Stimulated activated CD4-positive, alpha-beta T cell treated with anti-CD3 and anti-CD28 coated beads, Interleukin-15, amount 100 ng/mL, for 48 hours (primary cell): ENCODE measurements around the gene FBXL20.
"Not testable (repeated sequence)": the region's sequence is repeated elsewhere in the genome, so short reads cannot be mapped to it uniquely, and the experiment has no call there.

Experiments used
- DNase-seq, 2 donors: peaks; one replicate each; pipeline ENCODE4 v3.0.0-alpha.2; 2020; ENCODE audit warnings: low read depth in 2 of 2

Gene FBXL20

DNA sequence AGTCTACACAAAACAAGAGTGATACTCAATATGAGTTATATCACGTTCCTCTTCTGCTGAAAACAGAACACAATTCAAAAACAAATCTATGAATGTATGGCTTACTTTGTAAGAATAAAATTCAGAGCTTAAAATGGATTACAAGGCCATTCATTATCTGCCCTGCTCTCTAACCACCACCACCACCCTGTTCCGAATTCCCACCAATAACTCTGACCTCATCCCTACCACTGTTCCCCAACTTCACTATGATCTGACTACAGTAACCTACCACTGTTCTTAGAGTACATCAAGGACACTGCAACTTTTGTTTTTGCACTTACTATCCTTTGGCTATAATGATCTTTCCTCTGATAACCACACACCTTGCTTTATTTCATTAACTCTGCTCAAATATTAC, 21.3 kb downstream of the FBXL20 start:
- no peak for DNase-seq

DNA sequence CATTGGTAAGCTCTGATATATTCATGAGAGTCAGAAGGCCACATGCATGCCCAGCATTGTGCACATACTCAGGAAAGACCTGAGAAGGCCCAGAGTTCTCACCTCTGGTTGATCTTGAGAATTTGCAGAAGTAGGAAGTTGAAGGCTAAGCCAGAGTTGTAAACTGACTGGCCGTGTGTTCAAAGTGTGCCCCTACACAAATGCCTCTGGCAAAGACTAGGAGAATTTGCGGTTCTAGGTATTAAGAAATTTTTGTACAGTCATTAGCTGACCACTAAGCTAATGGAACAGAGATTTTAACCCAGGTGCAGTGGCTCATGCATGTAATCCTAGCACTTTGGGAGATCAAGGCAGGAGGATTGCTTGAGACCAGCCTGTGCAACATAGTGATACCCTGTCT, 25.0 kb downstream of the FBXL20 start:
- DNase-seq: no peak

DNA sequence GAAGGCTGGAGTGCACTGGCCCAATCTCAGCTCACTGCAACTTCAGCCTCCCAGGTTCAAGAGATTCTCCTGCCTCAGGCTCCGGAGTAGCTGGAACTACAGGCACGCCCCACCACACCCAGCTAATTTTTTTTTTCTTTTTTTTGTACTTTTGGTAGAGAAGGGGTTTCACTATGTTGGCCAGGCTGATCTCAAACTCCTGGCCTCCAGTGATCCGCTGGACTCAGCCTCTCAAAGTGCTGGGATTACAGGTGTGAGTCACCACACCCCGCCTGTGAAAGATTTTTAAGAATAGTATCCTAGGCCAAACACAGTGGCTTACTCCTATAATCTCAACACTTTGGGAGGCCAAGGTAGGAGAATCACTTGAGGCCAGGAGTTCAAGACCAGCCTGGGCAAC, 33.6 kb downstream of the FBXL20 start:
- DNase-seq: not testable (repeated sequence)

DNA sequence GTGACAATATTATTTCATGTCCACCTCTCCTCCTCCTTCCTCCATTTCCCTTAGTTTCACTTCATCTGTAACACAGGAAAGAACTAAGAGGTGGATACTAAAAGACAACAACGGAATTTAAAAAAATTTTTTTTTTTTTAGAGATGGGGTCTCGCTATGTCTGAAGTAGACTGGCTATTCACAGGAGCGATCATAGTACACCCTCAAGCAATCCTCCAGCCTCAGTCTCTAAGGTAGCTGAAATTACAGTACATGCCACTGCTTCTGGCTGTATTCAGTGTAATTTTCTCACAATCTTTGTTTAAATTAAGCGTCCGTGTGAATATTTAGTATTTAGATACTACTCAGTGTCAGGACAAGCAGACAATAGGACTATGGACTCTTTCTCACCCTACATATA, 35.6 kb downstream of the FBXL20 start:
- DNase-seq: no peak

DNA sequence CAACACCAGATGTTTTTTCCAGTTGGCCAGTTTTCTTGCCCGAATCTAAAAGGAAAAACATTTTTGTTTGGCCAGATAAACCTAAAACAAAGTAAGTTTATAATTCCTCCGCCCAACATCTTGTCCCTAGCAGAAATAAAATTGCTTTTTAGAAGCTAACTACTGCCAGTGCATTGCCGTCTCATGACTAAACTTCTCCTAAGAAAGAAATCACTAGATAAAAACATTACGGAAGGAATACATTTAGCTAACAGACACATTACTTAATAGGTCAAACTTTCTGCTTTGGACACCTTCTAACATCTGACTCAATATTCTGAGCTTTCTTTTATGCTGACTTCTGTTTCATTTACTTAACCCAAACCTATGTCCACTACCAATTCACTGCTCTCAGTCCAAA, 36.2 kb downstream of the FBXL20 start:
- no peak for DNase-seq

DNA sequence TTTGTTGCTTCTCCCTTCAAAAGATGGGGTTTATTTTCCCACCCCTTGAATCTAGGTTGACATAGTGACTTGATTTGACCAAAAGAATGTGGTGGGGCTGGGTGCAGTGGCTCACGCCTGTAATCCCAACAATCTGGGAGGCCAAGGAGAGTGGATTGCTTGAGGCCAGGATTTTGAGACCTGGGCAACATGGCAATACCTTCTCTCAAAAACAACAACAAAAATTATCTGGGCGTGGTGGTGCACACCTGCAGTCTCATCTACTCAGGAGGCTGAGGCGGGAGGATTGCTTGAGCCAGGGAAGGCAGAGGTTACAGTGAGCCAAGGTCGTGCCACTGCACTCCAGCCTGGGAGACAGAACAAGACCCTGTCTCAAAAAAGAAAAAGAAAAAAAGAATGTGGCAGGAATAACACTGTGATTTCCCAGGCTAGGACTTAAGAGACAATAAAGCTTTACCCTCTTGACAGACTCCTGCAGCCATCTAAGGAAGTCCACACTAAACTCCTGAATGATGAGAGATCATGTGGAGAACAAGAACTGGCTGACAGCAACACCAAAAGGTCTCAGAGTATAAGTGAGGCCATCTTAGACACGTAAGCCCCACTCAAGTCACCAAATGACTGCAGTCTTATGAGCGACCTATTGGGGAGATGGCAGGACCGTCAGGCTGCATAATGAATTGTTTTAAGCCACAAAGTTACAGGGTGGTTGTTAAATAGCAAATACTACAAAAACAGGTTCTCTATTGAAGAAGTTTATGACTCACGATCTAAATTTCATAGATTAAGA, 37.0 kb downstream of the FBXL20 start:
- no peak for DNase-seq

DNA sequence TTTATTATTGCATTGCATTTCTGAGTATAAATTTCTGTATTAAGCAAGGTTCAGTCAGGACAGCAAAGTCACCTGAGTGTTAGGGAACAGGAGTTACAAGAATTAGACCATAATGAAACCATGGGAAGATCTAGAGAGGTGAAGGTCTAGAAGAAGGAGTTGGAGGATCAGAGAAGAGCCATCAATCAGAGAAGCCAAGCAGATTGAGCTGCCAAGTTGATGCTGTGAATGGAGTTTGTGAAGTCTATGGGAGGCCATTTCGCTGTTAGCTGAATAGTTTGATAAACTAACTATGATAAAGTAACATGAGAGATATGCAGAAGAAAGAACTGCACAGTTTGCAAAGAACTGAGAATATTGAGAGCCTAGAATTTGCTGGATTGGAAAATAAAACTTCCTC, 40.4 kb downstream of the FBXL20 start:
- DNase-seq: no peak

DNA sequence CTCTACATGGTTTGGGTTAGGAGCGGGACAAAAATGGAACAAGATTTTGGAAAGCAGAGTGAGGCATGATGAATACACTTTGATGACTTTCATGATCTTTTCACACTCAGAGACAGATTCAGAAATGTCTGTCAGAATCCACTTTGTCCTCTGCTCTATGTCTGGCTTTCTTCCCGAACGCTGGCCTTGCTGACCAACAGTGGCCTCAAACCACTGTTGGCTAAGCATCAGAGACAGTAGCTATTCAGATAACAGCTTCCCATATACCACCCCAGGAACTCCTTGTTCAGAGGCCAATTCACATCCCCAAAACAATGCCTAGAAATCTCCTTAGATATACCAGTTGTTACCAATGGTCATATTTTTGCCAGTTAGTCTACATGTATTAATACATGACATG, 40.9 kb downstream of the FBXL20 start:
- no peak for DNase-seq

DNA sequence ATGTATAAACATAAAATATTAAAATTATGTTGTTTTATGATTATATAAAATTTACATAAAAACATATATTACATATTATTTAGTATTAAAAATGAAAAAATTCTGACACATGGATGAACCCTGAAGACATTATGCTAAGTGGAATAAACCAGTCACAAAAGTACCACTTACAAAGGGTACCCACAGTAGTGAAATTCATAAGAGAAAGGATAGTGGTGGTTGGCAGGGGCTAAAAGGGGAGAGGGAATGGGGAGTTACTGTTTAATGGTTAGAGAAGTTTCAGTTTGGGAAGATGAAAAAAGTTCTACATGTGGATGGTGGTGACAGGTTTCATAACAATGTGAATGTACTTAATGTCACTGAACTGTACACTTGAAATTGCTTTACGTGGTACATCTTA, 41.4 kb downstream of the FBXL20 start:
- DNase-seq: no peak

DNA sequence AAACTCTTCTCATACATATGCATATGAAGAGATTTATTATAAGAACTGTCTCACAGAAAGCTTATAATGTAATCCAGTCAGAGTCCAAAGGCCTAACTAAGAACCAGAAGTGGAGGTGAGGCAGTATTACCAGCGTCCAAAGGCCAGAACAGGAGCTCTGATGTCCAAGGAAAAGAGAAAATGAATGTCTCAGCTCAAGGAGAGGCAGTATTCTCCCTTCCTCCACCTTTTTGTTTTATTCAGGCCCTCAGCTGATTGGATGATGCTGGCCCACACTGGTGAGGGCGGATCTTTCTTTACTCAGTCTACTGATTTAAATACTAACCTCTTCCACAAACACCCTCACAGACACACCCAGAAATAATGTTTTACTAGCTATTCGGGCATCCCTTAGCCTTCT, 43.4 kb downstream of the FBXL20 start:
- no peak for DNase-seq

DNA sequence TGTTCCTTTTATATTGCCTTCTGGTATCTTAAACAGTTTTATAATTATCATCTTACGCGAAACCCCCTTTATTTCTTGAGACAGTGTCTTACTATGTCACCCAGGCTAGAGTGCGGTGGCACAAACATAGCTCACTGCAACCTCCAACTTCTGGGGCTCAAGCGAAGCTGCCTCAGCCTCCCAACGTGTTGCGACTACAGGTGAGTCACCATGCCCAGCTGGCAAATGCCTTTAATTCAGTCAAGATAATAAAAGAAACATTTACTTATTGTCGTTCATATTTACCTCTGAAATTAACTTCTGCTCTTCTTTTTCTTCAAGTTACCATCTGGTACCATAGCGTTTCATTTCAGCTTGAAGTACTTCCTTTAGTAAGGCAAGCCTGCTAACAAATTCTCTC, 43.9 kb downstream of the FBXL20 start:
- no peak for DNase-seq

DNA sequence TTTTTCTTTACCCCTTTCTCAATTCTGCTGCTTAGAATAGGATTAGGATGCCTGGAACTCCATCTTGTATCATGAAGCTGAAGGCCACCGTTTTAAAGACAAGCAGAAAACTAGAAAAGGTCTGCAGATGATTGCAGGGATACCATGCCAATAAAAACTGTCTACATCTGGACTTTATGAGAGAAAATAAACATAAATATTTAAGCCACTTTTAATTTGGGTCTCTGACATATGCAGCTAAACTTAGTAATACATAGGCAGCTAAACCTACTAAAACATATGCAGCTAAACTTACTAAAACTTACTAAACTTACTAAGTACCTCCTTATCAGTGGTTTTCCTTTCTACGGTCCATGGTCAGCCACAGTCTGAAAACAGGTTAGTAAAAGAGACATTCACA, 48.4 kb downstream of the FBXL20 start:
- DNase-seq: no peak

DNA sequence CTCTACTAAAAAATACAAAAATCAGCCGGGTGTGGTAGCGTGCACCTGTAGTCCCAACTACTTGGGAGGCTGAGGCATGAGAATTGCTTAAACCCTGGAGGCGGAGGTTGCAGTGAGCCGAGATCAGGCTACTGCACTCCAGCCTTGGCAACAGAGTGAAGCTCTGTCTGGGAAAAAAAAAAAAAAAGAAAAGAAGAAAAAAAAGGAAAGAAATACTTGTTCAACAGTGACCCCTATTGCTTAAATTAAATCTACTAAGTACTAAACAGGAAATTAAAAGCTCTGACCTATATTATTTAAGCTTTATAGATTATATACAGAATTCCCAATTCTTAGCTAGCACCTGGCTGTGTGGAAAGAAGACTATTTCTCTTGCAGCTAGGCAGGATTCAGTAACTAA, 48.9 kb downstream of the FBXL20 start:
- no peak for DNase-seq

DNA sequence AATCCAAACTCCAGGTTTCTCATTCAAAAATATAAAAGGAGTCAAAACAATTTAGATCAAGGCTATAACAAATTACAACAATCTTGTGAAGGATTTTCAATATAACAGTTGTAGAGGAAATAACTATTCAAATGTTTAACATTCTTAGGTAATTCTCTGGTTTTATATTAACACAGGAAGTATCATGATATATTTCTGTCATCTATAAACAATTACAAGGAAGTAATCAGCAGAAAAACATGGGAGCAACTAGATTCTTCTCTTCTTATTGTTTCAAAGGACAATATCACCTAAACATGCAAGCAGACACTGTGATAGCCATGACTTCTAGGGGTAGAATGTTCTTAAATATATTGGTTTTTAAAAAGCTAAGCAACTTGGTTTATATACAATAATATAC, 49.9 kb downstream of the FBXL20 start:
- no peak for DNase-seq

DNA sequence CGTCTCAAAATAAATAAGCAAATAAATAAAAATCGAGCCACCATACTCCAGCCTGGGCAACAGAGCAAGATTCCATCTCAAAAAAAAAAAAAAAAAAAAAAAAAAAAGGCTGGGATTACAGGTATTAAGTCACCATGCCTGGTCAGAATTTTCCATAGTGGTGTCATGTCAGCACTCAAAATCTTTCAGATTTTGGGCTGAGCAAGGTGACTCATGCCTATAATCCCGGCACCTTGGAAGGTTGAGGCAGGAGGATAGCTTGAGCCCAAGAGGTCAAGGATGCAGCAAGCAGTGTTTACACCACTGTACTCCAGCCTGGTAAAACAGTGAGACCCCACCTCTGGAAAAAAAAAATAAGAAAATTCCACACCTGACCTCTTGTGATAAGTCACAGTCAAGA, 52.2 kb downstream of the FBXL20 start:
- no peak for DNase-seq

DNA sequence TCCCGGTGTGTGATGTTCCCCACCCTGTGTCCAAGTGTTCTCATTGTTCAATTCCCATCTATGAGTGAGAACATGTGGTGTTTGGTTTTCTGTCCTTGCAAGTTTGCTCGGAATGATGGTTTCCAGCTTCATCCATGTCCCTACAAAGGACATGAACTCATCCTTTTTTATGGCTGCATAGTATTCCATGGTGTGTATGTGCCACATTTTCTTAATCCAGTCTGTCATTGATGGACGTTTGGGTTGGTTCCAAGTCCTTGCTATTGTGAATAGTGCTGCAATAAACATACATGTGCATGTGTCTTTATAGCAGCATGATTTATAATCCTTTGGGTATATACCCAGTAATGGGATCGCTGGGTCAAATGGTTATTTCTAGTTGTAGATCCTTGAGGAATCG, 54.6 kb downstream of the FBXL20 start:
- not testable (repeated sequence) for DNase-seq

DNA sequence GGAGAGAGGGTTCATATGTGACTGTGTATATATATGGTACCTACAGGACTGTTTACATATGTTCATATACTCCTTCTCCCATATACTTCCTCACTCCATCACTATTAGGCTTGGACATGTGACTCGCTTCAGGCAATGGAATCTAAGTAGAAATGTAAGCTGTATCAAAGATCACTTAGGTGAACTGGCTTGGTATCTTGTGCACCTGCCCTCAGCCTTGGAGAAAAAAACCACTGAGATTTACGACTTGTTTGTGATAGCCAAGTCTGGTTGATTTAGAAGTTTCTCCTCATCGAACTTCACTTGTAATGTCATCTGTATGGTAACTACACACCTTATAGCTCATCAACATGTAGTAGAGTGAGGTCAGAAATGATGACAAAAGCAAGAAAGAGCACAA, 59.9 kb downstream of the FBXL20 start:
- DNase-seq: no peak

DNA sequence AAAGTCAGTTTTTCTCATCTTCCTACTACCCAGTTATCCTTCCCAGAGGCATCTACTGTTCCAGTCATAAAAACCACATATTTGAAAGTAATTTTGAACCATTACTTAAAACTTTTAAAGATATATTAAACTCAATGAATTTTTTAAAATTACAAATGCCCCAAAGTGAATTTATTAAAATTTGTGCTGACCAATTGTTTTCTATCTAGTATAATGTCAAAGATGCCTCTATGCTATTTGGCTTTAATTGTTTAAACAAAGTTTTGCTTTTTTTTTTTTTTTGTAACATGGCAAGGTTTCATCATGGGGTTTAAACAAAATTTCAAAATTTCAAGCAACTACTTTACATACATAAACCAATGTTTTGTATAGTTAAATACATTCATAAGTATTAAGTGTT, 60.7 kb downstream of the FBXL20 start:
- DNase-seq: no peak

DNA sequence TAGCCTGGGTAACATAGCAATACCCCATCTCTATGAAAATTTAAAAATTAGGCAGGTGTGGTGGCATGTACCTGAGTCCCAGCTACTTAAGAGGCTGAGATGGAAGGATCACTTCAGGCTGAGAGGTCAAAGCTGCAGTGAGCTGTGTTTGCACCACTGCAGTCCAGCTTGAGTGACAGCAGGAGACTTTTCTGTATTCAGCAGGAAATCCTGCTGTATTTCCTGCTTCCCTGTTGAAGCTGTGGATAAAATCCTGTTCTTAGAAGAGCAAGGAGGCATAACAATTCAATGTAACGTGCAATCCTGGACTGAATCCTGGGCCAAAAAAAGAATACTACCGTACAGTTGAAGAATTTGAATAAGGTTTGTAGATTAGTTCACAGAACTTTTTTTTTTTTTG, 62.2 kb downstream of the FBXL20 start:
- no peak for DNase-seq

DNA sequence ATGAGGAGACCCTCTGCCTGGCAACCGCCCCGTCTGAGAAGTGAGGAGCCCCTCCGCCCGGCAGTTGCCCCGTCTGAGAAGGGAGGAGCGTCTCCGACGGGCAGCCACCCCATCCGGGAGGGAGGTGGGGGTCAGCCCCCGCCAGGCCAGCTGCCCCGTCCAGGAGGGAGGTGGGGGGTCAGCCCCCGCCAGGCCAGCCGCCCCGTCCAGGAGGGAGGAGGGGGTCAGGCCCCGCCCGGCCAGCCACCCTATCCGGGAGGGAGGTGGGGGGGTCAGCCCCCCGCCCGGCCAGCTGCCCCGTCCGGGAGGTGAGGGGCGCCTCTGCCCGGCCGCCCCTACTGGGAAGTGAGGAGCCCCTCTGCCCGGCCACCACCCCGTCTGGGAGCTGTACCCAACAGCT, 63.8 kb downstream of the FBXL20 start:
- not testable (repeated sequence) for DNase-seq

DNA sequence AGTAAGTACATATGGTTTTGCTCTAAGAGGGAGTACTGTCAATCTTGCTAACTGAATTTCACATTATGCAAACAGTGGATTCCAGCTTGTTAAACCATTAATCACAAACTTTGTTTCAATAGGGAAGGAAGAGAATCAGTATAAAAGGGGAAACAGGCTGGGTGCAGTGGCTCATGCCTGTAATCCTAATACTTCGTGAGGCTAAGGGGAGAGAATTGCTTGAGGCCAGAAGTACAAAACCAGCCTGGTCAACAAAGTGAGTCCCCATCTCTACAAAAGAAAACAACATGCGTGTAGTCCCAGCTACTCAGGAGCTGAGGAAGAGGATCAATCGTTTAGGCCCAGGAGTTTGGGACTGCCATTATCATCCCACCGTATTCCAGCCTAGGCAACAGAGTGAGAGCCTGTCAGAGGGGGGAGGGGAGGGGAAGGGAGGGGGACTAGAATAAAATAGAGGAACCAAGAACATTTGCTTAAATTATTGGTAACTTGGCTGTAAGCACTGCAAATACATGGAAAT, 65.7 kb downstream of the FBXL20 start:
- no peak for DNase-seq

DNA sequence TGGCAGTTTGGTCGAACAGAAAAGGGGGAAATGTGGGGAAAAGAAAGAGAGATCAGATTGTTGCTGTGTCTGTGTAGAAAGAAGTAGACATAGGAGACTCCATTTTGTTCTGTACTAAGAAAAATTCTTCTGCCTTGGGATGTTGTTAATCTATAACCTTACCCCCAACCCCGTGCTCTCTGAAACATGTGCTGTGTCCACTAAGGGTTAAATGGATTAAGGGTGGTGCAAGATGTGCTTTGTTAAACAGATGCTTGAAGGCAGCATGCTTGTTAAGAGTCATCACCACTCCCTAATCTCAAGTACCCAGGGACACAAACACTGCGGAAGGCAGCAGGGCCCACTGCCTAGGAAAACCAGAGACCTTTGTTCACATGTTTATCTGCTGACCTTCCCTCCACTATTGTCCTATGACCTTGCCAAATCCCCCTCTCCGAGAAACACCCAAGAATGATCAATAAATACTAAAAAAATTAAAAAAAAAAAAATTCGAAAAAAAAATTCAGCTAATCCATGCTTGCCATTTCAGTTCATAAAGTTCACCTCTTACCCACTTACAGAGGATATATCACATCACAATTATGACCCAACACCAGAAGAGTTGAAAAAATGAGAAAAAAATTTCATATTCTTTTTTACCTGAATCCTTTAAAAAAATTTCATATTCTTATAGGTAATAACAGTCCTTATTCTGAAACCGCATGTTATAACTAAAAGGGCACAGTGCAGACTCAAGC, 67.2 kb downstream of the FBXL20 start:
- DNase-seq: not testable (repeated sequence)

DNA sequence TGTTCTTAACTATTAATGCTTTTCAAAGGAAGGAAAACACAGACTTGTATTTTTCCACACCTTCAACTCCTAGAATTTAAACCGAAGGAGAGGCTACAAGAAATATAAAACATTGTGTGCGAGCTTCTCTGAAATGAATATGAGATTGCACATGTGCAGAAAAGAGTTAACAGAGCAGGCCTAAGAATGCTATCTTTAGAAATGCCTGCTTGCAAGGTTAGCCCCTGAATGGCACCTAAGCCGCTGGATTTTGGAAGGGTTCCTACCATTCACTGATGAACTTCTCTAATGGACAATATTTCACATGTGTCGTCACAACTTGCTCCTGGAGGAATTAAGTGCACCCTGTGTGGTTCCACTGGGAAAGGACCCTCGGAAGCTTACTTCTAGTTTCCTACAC, 69.3 kb downstream of the FBXL20 start:
- DNase-seq: no peak
